GM23338 (cell line): ENCODE data around the gene CFAP251.

Experiments
- CREB1 ChIP-seq: fragments of 250-450 bp; sonication (Bioruptor Pico); IDR thresholded peaks from 2 replicates; pipeline ENCODE4 v1.5.0; 2020; ENCODE audit warnings: low read depth, mild to moderate bottlenecking, moderate library complexity
- ETS1 ChIP-seq: IDR thresholded peaks from 2 replicates; pipeline ENCODE4 v1.6.1; 2016; ENCODE audit warnings: antibody characterized with exemption
- EZH2 ChIP-seq: fragments of 200-600 bp; sonication (generic); IDR thresholded peaks from one replicate; pipeline ENCODE4 v1.8.0; 2017; ENCODE audit warnings: antibody characterized with exemption, mild to moderate bottlenecking, low read depth; ENCODE audit not compliant: unreplicated experiment
- EZH2phosphoT487 ChIP-seq: fragments of 200-600 bp; sonication (generic); IDR thresholded peaks from one replicate; pipeline ENCODE4 v1.8.1; 2018; ENCODE audit warnings: antibody characterized with exemption; ENCODE audit not compliant: unreplicated experiment
- POLR2AphosphoS5 ChIP-seq: IDR thresholded peaks from 2 replicates; pipeline ENCODE4 v1.6.1; 2016; ENCODE audit warnings: antibody characterized with exemption, low read depth
- TF ChIP-seq, protein P1 (sequence below), 2 experiments: fragments of 200-600 bp in 1 of 2; sonication (generic) in 1 of 2; conservative IDR thresholded peaks; 2 replicates each; pipeline versions ENCODE4 v1.5.1 to v1.6.1; 2016 to 2017; ENCODE audit warnings: antibody characterized with exemption in 2 of 2, low read depth in 2 of 2, mild to moderate bottlenecking in 2 of 2, moderate library complexity in 1 of 2
- TF ChIP-seq, protein P2 (sequence below): IDR thresholded peaks from one replicate; pipeline ENCODE4 v1.6.1; 2018; ENCODE audit warnings: antibody characterized with exemption; ENCODE audit not compliant: unreplicated experiment

GRCh38 chr12:121917950-121918678 is at the start of gene CFAP251:
- TF ChIP-seq EZH2phosphoT487: no peak
- 0 out of 2 replicates have a peak, but pooled peaks have one; percentile 25 for TF ChIP-seq POLR2AphosphoS5
- TF ChIP-seq, protein P1, sequence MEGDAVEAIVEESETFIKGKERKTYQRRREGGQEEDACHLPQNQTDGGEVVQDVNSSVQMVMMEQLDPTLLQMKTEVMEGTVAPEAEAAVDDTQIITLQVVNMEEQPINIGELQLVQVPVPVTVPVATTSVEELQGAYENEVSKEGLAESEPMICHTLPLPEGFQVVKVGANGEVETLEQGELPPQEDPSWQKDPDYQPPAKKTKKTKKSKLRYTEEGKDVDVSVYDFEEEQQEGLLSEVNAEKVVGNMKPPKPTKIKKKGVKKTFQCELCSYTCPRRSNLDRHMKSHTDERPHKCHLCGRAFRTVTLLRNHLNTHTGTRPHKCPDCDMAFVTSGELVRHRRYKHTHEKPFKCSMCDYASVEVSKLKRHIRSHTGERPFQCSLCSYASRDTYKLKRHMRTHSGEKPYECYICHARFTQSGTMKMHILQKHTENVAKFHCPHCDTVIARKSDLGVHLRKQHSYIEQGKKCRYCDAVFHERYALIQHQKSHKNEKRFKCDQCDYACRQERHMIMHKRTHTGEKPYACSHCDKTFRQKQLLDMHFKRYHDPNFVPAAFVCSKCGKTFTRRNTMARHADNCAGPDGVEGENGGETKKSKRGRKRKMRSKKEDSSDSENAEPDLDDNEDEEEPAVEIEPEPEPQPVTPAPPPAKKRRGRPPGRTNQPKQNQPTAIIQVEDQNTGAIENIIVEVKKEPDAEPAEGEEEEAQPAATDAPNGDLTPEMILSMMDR (conservative IDR thresholded peaks at IDR 0.05; ENCODE audit: low read depth in 2 of 2): peak; percentile 48 to 68
- TF ChIP-seq EZH2: no peak
- TF ChIP-seq CREB1 (CRISPR knock-in tag): peak; percentile 89
- no peak; the same call in 1 of the 2 replicates for TF ChIP-seq ETS1
- TF ChIP-seq, protein P2, sequence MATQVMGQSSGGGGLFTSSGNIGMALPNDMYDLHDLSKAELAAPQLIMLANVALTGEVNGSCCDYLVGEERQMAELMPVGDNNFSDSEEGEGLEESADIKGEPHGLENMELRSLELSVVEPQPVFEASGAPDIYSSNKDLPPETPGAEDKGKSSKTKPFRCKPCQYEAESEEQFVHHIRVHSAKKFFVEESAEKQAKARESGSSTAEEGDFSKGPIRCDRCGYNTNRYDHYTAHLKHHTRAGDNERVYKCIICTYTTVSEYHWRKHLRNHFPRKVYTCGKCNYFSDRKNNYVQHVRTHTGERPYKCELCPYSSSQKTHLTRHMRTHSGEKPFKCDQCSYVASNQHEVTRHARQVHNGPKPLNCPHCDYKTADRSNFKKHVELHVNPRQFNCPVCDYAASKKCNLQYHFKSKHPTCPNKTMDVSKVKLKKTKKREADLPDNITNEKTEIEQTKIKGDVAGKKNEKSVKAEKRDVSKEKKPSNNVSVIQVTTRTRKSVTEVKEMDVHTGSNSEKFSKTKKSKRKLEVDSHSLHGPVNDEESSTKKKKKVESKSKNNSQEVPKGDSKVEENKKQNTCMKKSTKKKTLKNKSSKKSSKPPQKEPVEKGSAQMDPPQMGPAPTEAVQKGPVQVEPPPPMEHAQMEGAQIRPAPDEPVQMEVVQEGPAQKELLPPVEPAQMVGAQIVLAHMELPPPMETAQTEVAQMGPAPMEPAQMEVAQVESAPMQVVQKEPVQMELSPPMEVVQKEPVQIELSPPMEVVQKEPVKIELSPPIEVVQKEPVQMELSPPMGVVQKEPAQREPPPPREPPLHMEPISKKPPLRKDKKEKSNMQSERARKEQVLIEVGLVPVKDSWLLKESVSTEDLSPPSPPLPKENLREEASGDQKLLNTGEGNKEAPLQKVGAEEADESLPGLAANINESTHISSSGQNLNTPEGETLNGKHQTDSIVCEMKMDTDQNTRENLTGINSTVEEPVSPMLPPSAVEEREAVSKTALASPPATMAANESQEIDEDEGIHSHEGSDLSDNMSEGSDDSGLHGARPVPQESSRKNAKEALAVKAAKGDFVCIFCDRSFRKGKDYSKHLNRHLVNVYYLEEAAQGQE: no peak
